ENCODE measurements around the gene SLC38A3. TPM values are rescaled to one million over a fixed set of nuclear protein-coding genes. Genes with fewer than 3 reads are reported as not detected.

Gene SLC38A3
- total RNA-seq, 4 donors from 2014 or later = 0.62 TPM; not detected in 3

GRCh38 chr3:50238549-50239026, 33.5 kb downstream of the SLC38A3 start:
- TF ChIP-seq CTCF (IDR thresholded peaks at IDR 0.05) = no peak
- no peak for TF ChIP-seq POLR2A (IDR thresholded peaks at IDR 0.05)
- intact Hi-C loops (cut with DNase I; ENCODE audit: low total_unique reads) = no loop called here
- 4 to 7% methylated on average over 7 of the region's 7 CpGs for WGBS, 2 donors
- DNase-seq (ENCODE audit: low spot score in 2 of 2) = peak; percentile 82 to 98
- H3K4me3 ChIP-seq (ENCODE audit: low read depth, poor library complexity, severe bottlenecking) = no peak overlapping the region

- no peak for TF ChIP-seq POLR2A (IDR thresholded peaks at IDR 0.05)
- no peak for TF ChIP-seq CTCF (IDR thresholded peaks at IDR 0.05)
- WGBS, 2 donors = 73 to 80% methylated on average over 4 of the region's 4 CpGs
- H3K4me3 ChIP-seq (ENCODE audit: low read depth, poor library complexity, severe bottlenecking) = no peak overlapping the region
- intact Hi-C loops (cut with DNase I; ENCODE audit: low total_unique reads) = no loop called here
- DNase-seq (ENCODE audit: low spot score in 2 of 2) = no peak
Observed at GRCh38 chr3:50239649-50240048, 34.6 kb downstream of the SLC38A3 start.

- 48 to 54% methylated on average over 4 of the region's 4 CpGs for WGBS, 2 donors
- no peak for DNase-seq (ENCODE audit: low spot score in 2 of 2)
- no peak overlapping the region for H3K4me3 ChIP-seq (ENCODE audit: low read depth, poor library complexity, severe bottlenecking)
- intact Hi-C loops (cut with DNase I; ENCODE audit: low total_unique reads) = no loop called here
- TF ChIP-seq POLR2A (IDR thresholded peaks at IDR 0.05) (no peak), CTCF (IDR thresholded peaks at IDR 0.05) (no peak)
Observed at GRCh38 chr3:50241163-50241562, 36.1 kb downstream of the SLC38A3 start.

GRCh38 chr3:50241713-50242380, 36.8 kb downstream of the SLC38A3 start:
- 50 to 62% methylated on average over 7 of the region's 7 CpGs for WGBS, 2 donors
- DNase-seq (ENCODE audit: low spot score in 2 of 2) = no peak
- no peak overlapping the region for H3K4me3 ChIP-seq (ENCODE audit: low read depth, poor library complexity, severe bottlenecking)
- TF ChIP-seq CTCF (IDR thresholded peaks at IDR 0.05) (no peak), POLR2A (IDR thresholded peaks at IDR 0.05) (no peak)
- intact Hi-C loops (cut with DNase I; ENCODE audit: low total_unique reads) = no loop called here

- intact Hi-C loops (cut with DNase I; ENCODE audit: low total_unique reads) = no loop called here
- TF ChIP-seq POLR2A (IDR thresholded peaks at IDR 0.05) = no peak
- no peak for TF ChIP-seq CTCF (IDR thresholded peaks at IDR 0.05)
- WGBS, 2 donors = 28 to 29% methylated on average over 3 of the region's 3 CpGs
- H3K4me3 ChIP-seq (ENCODE audit: low read depth, poor library complexity, severe bottlenecking) = no peak overlapping the region
- no peak for DNase-seq (ENCODE audit: low spot score in 2 of 2)
Observed at GRCh38 chr3:50242381-50242770, 37.3 kb downstream of the SLC38A3 start.
